ENCODE results near the gene ZNF407.
A peak's percentile ranks its signal among the peaks of the same experiment; 100 is the strongest.

The ZNF407 gene

DNA sequence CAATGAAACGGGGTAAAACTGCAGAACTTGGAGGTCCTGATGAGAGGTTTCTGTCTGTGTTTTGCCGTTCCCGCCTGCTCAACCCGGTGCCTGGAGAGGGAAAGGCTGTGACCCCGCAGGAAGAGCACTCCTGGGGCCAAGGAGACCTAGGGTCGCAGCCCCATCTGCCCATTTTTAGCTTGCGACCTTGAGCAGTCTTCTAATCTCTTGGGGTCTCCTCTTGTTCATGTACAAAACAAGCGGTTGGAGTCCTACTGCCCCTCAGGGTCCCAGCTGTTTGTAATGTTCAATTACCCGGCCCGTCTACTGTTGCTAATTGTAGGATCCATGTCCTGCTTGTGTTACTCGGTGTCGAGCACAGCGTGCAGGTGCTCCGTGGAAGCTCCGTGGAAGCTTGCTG lies 506.8 kb downstream of the ZNF407 start:
- no peak for DNase-seq (ENCODE audit: low spot score)

DNA sequence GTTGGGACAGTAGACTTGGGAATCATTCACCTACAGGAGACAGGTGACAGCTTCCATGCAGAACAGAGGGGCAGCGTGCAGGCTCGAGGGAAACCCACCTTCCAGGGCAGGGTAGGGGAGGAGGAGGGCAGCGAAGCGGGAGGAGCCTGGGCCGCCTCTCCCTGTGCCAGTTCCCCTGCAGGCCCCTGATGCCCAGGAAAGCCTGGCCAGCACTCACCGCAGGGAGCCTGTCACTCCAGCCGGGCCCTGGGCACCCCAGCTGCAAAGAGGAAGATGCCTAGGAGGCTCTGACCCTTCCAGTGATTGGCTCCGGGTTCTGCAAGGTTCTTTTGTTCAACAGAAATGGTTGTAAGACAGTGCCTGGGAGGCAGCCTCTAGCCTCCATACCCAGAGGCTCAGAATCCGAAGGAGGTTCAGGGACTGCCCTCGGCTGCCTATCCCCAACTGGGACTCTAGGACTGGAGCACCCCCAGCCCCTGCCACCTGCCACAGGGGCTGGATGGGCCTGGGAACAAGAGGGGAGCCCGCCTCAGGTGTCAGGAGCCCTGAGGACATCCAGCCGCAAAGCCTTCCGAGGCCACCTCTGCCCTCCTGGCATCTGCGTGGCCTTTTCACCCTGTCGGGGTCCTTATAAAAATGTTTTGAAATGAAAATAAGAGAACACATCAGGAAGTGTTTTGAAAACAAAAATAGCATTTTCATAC lies 508.0 kb downstream of the ZNF407 start:
- no peak for DNase-seq (ENCODE audit: low spot score)

DNA sequence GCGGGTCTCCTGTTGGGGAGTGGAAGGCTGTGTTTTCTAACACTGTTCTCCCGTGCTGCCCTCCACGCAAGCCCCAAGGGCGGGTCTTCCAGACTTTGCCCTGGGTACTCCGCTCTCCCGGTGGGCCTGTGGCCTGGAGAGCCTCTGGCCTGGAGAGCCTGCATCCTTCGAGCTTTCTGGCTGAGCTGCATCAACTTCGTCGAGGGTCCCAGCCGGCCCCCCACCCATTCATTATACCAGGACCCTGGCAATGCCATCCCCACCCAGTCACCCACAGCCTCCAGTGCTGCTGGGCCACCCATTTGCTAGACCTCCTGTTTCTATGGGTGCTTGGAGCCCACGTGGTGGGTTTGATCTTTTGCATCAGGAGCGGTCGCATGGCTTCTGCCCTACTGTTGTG lies 509.1 kb downstream of the ZNF407 start:
- no peak for DNase-seq (ENCODE audit: low spot score)

DNA sequence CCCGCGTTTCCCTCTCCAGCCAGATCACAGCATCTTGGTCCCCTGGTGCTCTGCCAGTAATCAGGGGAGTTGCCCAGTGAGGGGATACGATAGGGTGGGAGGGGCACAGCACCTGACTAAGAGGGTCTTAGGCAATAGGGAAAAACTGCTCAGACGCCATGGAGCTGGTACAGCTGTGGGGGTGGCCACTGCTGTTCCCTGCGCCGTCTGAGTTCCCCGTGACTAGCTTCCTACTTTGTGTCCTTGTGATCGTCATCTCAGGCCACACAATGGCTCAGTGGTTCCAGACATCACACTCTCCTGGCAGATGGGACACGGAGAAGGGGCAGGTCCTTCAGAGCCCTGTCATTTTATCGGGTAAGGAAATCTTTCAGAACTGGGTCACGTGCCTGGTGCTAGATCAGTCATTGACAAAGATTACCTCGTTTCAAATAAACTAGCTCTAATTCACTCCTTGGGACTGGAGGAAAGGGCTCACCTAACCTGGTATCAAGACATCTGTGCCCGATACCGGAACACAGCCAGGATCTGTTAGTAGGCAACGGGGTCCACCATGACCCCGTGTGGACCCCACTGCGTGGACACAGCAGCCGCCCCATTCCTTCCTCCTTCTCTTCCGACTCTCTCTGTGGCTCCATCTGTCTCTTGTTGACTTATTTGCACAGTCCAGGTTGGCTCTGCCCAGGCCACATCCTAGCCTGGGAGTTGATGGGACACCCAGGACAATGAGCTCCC lies 509.7 kb downstream of the ZNF407 start:
- no peak for DNase-seq (ENCODE audit: low spot score)

DNA sequence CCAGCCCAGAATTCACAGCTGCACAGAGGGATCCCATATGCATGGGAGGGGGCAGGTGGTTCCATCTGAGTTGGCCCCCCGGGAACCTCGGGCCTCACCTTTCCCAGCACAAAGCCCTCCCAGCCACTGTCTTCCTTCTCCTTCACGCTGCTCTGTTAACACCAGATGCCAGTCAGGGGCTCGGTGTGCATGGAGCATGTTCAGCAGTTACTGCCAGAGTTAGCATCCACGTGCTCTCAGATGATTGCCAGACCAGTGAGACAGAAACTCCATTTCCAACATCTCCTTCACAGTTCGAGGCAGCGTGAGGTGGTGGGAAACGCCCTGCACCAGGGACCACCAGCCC lies 510.2 kb downstream of the ZNF407 start:
- DNase-seq (ENCODE audit: low spot score), result no peak

DNA sequence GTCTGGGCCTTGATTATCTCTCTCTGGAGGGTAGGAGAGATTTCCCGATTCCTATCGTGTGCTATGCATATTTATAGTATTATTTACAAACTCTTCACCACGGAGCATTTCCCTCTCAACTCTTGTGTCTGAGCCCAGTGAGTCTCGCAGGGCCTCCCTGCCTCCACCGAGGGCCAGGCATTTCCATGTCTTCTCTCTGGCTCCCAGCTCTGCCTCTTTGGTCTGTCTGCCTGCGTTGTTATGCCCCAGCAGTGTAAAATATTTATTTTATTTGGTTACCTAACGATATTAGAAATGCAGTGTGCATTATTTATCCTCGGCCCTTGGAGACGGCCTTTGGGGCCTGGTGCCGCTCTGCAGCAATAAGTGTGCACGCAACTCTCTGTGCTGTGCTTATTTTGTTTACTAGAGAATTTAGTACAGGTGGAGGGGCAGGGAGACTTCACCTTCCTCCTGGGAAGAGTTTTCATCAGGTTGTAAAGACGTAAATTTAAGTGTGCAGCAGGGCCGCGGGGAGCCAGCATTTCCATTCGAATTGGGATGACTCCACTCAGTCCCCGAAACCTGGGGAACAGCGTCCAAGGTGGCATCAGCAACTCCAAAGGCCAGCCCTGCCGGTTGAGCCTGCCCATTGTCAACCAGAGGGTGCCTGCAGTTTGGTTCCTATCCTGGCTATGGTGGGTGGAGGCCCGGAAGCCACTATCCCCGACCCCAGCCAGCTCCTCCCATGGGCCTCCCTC lies 511.1 kb downstream of the ZNF407 start:
- no peak for DNase-seq (ENCODE audit: low spot score)

DNA sequence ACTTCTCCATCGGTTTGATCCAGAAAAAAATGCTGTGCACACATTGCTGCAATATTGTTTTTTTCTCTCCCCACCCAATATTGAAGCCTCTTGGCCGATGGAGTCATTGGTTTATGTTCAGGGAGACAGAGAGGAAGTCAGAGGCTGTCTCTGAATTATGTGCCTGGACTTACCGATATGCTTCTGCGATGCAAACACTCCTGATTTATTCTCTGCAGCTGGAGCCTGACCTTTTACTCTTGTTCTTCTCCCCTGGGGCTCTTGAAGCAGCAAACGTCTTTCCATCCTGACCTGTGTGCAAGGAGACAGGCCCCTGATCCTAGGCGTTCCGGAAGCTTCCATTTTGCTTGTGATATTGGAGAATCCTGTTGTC lies 511.6 kb downstream of the ZNF407 start:
- no peak for DNase-seq (ENCODE audit: low spot score)

DNA sequence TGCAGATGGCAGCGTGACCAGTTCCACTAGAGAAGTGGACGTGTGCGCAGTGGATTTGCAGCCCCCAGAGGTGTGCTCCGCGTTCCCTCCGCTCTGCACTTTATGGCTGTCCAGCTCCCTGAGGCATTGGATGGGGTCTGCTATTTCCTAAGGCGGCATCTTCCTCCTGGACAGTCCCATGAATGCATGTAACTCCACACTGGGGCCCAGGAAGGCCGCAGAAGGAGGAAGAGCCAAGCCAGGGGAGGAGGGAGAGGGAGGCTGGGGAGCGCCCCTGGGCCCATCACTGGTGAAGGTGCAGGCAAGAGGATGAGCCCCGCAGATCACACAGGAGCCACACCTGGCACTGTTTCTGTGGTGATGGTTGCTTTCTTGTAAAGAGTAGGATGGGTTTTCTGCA lies 512.1 kb downstream of the ZNF407 start:
- DNase-seq (ENCODE audit: low spot score), result no peak

DNA sequence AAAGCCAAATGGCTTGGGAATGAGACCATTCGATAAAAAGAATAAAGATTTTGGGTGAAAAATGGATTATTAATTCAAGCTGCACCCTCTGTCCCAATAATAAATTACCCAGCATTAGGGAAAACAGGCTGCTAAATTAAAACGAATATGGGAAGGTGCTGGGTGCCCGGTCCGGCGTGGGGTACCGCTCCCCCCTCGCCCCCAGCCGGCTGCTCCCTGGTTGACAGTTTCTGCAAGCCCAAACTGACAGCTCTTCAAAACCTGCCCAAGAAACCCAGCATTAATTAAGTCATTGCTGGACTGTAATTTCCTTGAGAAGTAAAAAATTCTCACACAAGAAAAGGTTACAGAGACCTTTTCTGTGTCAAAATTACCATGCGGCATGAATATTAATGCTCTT lies 512.6 kb downstream of the ZNF407 start:
- DNase-seq (ENCODE audit: low spot score), result no peak

DNA sequence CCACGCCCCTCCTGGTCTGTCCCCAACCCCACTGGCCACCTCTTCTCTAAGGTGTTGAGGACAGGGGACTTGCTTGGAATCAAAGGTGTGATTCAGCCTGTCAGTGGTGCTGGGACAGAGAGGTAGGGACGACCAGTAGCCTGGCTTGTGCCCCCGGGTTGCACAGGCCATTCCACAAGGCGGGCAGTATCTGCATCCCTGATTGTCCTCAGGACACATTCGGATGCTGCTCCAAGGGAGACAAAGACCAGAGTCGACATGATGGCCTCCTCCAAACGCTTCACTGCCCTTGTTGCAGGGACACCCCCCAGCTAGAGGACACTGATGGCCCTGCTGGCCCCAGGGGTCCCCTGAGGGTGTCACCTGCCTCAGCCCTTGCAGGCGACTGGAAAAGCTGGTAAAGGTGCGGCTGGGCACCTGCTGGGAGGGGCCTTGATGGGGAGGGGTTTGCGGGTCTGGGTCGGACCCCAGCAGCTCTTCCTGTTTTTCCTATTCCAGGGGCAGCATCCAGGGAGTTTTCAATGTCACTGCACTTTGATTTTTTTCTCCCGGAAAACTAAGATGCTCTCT lies 513.3 kb downstream of the ZNF407 start:
- DNase-seq (ENCODE audit: low spot score), result no peak

DNA sequence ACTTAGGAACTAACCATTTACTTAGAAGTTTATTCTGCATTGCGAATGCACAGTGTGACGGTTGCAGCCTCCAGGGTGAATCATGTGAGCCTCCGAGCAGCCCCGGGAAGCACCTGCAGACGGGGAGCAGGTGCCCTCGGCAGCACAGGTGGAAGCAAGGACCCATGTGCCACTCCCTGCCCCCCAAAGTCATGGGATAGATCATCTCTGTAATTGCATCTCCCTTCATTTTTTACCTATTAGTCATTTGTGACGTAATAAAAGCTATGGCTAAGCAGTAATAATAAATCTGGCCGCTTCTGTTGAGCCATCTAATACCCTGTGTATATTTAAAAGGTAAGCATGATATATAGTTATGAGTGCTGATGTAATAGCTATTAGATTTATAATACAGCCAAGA lies 514.1 kb downstream of the ZNF407 start:
- DNase-seq (ENCODE audit: low spot score), result peak; percentile 33

DNA sequence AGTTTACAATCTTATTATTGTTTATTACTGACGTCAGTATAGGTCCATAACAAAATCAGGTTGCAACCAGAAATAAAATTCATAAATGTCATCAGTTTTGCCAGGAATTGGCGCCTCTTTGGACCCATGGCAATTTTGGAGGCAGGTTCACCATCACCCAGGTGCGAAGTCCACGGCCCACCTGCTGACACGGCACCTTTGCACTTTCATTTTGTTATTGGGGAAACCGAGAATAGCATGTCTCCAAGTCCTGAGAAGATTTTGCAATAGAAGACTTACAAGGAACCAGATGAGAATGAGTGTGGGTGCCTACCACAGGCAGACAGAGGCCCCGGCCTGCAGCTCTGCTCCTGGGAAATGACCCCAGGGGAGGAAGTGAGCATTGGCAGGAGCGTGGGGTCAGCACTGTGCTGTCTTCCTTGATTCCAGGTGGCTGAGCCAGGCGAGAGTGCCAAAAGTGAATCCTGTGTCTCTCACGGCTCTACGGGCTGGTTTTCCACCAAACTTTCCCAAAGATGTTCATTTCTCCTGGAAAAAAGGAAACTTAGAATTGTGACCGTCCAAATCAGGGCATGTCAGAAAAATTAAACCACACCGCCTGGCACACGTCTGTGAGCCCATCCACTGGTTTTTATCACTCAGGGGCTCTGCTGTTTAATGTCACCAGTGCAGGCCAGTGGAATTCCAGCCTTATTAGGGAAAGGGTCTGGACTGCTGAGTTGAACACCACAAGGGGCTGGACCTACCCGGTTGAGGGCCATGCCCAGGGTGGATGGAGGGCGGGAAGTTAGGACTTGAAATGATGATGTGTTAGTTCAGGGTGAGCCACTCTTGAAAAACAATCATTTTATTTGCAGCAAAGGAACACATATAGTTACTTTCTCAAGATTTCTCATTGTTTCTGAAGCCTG lies 514.8 kb downstream of the ZNF407 start:
- DNase-seq (ENCODE audit: low spot score), result no peak

DNA sequence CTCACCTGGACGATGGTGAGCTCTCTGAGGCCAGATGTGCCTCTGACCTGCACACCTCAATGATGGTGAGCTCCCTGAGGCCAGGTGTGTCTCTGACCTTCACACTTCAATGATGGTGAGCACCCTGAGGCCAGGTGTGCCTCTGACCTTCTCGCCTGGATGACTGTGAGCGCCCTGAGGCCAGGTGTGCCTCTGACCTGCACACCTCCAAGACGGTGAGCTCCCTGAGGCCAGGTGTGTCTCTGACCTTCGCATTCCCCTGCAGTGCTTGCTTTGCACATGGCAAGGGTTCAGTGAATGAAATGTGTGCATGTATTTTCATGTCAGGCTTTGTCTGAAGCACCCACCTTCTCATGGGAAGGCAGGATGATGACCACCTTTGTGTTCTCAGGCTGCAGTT lies 515.8 kb downstream of the ZNF407 start:
- no peak for DNase-seq (ENCODE audit: low spot score)

DNA sequence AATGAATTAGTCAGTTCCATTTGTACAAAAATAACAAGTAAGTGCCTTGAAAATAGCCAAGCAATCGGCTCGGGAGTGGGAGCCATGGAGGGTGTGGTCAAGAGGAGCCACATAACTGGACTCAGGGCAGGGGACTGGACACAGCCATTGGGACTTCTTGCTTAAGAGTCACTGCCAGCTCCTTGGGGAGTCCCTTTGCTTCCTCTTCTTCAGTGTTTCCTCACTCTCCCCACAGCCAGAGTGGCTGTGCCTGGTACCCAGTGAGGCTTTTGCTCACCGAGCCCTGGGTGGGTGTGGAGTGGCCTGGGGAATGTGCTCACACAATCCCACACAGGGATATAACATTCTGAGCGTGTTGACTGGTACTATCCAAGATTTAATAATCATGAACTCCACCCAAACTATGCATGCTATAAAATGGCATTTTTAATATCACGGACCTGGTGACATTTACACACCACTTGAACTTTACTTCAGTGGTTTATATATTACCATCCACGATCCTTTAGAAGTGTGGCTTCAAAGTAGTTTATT lies 516.6 kb downstream of the ZNF407 start:
- DNase-seq (ENCODE audit: low spot score), result peak; percentile 12

All from D341Med (cell line).